ENCODE measurements around the gene PLXNA4. TPM values are rescaled to one million over a fixed set of nuclear protein-coding genes. Genes with fewer than 3 reads are reported as not detected.

The PLXNA4 gene
- total RNA-seq, 1 donor from 2014 or later, result 16.2 TPM

- peaks cover 3% of the 10 kb centered on the region for H3K27me3 Mint-ChIP-seq (ENCODE audit: unreplicated experiment)
- H3K27ac Mint-ChIP-seq (ENCODE audit: unreplicated experiment), result no peak overlapping the region
- TF ChIP-seq, protein P1, sequence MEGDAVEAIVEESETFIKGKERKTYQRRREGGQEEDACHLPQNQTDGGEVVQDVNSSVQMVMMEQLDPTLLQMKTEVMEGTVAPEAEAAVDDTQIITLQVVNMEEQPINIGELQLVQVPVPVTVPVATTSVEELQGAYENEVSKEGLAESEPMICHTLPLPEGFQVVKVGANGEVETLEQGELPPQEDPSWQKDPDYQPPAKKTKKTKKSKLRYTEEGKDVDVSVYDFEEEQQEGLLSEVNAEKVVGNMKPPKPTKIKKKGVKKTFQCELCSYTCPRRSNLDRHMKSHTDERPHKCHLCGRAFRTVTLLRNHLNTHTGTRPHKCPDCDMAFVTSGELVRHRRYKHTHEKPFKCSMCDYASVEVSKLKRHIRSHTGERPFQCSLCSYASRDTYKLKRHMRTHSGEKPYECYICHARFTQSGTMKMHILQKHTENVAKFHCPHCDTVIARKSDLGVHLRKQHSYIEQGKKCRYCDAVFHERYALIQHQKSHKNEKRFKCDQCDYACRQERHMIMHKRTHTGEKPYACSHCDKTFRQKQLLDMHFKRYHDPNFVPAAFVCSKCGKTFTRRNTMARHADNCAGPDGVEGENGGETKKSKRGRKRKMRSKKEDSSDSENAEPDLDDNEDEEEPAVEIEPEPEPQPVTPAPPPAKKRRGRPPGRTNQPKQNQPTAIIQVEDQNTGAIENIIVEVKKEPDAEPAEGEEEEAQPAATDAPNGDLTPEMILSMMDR (IDR thresholded peaks at IDR 0.05; ENCODE audit: partially characterized antibody, unreplicated experiment), result no peak
- no peak for DNase-seq
- H3K4me3 Mint-ChIP-seq (ENCODE audit: unreplicated experiment), result no peak overlapping the region
- peaks cover 2% of the 10 kb centered on the region for H3K9me3 Mint-ChIP-seq (ENCODE audit: unreplicated experiment)
- H3K4me1 Mint-ChIP-seq (ENCODE audit: low read depth, unreplicated experiment), result no peaks in the 10 kb centered on the region
- H3K36me3 Mint-ChIP-seq (ENCODE audit: unreplicated experiment), result peaks cover 4% of the 10 kb centered on the region
Measured at GRCh38 chr7:132511387-132511786, 64.9 kb downstream of the PLXNA4 start.

DNA sequence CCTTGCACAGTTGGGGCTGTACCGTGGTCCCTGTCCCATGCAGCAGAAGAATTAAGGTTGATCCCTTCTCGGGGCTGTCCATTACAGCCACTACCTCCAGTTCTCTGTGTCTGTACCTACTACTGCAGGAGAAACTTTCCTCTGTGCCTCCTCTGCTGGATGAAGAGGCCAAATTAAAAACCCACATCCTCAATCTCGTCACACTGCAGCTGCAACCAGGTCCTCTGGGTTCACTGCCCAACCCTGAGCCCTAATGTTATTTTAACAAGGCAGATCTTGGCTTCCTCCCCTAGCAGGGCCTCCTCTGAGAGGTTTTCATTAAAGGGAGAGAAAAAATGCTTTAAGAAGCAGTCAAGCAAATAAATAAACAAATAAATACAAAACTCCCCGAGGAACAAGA, 66.6 kb downstream of the PLXNA4 start:
- Mint-ChIP-seq H3K4me3 (ENCODE audit: unreplicated experiment) (no peak overlapping the region), H3K27me3 (ENCODE audit: unreplicated experiment) (peaks cover 2% of the 10 kb centered on the region), H3K27ac (ENCODE audit: unreplicated experiment) (no peak overlapping the region), H3K9me3 (ENCODE audit: unreplicated experiment) (peaks cover 2% of the 10 kb centered on the region), H3K36me3 (ENCODE audit: unreplicated experiment) (peaks cover 4% of the 10 kb centered on the region), H3K4me1 (ENCODE audit: low read depth, unreplicated experiment) (peaks cover under 1% of the 10 kb centered on the region)
- DNase-seq, result no peak
- TF ChIP-seq, protein P1 (IDR thresholded peaks at IDR 0.05; ENCODE audit: partially characterized antibody, unreplicated experiment), result no peak

GRCh38 chr7:132508724-132509353, 67.4 kb downstream of the PLXNA4 start:
- Mint-ChIP-seq H3K36me3 (ENCODE audit: unreplicated experiment) (peaks cover 4% of the 10 kb centered on the region), H3K27ac (ENCODE audit: unreplicated experiment) (no peak overlapping the region), H3K27me3 (ENCODE audit: unreplicated experiment) (peaks cover 4% of the 10 kb centered on the region), H3K9me3 (ENCODE audit: unreplicated experiment) (peaks cover 2% of the 10 kb centered on the region), H3K4me1 (ENCODE audit: low read depth, unreplicated experiment) (peaks cover 3% of the 10 kb centered on the region), H3K4me3 (ENCODE audit: unreplicated experiment) (no peak overlapping the region)
- peak; percentile 35 for DNase-seq
- TF ChIP-seq, protein P1 (IDR thresholded peaks at IDR 0.05; ENCODE audit: partially characterized antibody, unreplicated experiment), result no peak

DNA sequence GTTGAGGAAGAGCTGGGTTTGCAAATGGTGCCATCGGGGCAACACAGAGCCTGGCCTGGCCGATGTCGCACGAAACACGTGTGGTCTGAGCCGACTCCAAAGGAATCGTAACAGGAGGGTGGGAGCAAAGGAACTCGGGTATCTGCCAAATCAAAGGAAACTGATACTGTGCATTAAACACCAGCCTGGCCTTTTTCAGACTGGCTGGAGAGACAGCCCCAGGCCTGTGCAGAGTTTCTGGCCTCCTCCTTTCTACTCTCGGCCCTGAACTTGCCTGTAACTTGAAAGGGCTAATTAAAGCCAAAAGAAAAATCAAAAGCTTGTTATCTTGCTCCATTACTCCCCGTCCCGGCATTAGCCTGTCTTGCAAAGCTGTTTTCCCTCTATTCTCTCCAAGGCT, 71.4 kb downstream of the PLXNA4 start:
- DNase-seq, result no peak
- H3K36me3 Mint-ChIP-seq (ENCODE audit: unreplicated experiment), result peaks cover 4% of the 10 kb centered on the region
- H3K9me3 Mint-ChIP-seq (ENCODE audit: unreplicated experiment), result peaks cover 2% of the 10 kb centered on the region
- no peak overlapping the region for H3K4me3 Mint-ChIP-seq (ENCODE audit: unreplicated experiment)
- H3K27me3 Mint-ChIP-seq (ENCODE audit: unreplicated experiment), result peaks cover 6% of the 10 kb centered on the region
- no peak overlapping the region for H3K27ac Mint-ChIP-seq (ENCODE audit: unreplicated experiment)
- peaks cover 5% of the 10 kb centered on the region for H3K4me1 Mint-ChIP-seq (ENCODE audit: low read depth, unreplicated experiment)
- TF ChIP-seq, protein P1 (IDR thresholded peaks at IDR 0.05; ENCODE audit: partially characterized antibody, unreplicated experiment), result no peak

DNA sequence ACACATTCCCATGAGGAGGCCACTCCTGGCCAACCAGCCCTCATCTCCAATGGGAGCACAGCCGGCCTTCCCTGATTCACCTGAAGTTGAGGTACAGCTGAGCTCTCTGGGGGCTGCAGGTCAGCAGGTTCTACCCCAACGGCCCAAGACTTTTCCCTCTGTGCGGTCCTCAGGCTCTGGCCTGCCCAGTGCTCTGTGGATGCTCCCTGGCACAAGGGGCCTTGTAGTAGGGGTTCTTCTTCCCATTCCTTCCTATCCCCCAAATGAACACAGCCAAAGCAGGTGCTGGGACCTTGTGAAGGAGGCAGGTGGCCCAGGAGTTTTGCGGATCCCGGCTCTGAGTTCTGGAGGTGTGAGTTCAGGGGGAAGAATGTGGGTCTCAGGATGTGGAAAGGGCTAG, 72.2 kb downstream of the PLXNA4 start:
- Mint-ChIP-seq H3K27ac (ENCODE audit: unreplicated experiment) (no peak overlapping the region), H3K27me3 (ENCODE audit: unreplicated experiment) (peaks cover 6% of the 10 kb centered on the region), H3K4me3 (ENCODE audit: unreplicated experiment) (no peak overlapping the region), H3K36me3 (ENCODE audit: unreplicated experiment) (peaks cover 4% of the 10 kb centered on the region), H3K9me3 (ENCODE audit: unreplicated experiment) (no peaks in the 10 kb centered on the region), H3K4me1 (ENCODE audit: low read depth, unreplicated experiment) (peaks cover 12% of the 10 kb centered on the region)
- TF ChIP-seq, protein P1 (IDR thresholded peaks at IDR 0.05; ENCODE audit: partially characterized antibody, unreplicated experiment), result no peak
- no peak for DNase-seq
